ENCODE results near the gene TSPAN14.
A peak's percentile ranks its signal among the peaks of the same experiment; 100 is the strongest.

Gene TSPAN14

DNA sequence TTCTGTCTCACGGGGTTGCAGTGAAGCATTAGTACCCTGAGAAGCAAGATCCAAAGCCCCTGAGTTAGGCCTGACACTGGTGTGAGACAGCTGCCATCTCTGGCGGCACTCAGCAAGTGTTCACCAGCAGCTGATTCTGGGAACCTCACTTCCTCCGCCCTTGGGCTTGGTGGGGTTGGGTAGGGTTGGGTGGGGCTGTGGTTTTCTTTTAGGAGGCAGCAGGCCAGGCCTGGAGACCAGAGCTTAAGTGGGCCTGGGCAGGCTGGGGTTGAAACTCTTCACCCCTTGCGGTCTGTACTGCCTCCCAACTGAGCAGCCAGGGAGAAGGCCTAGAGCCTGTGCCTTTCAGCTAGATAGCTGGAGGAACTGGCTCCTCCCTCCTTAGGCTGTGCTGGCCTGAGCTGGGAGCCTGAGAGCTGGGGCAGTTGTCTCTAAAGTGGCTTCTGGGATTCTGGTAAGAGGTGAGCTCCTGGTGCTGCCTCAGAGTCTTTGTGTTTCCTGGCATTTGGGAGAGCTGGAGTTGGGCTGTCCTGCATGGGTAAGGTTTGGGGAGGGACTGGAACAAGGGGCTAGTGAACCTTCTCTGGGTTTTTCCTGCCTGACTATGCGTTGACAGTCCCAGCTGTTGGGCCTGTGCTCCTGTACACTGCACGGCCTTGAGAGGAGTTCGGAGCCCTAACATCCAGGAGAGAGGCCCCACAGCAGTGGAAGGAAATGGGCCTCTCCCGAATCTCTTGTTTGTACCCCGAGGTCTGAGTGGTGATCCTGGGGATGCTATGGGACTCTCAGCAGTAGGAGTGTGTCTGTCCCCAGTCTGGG lies 5.1 kb downstream of the TSPAN14 start:
- no peaks in the 10 kb centered on the region for H3K9me3 ChIP-seq (ENCODE audit: low read length)
- H3K4me1 ChIP-seq (ENCODE audit: insufficient read depth, low read length, severe bottlenecking): peaks cover 86% of the 10 kb centered on the region
- peak overlapping the region; percentile 59 for H3K4me2 ChIP-seq (ENCODE audit: low read length)
- no peaks in the 10 kb centered on the region for H3K27me3 ChIP-seq (ENCODE audit: insufficient read depth, low read length)
- TF ChIP-seq CTCF (IDR thresholded peaks at IDR 0.05; ENCODE audit: low read length): no peak; the same call in 1 of the 2 replicates
- TF ChIP-seq EZH2 (IDR thresholded peaks at IDR 0.05; ENCODE audit: borderline replicate concordance, low read length): no peak
- no peaks in the 10 kb centered on the region for H4K20me1 ChIP-seq (ENCODE audit: insufficient read depth, low read length)
- no peaks in the 10 kb centered on the region for H3K9me2 ChIP-seq (ENCODE audit: low read depth, low read length)
- peaks cover 67% of the 10 kb centered on the region for H3K79me2 ChIP-seq (ENCODE audit: insufficient read depth, low read length)
- no peak overlapping the region for H2AFZ ChIP-seq (ENCODE audit: low read length)
- H3K9ac ChIP-seq (ENCODE audit: low read length): peak overlapping the region; percentile 58
- H3F3A ChIP-seq (ENCODE audit: insufficient read depth, low read length): peaks cover 5% of the 10 kb centered on the region; the same call in 1 of the 2 replicates
- H3K27ac ChIP-seq (ENCODE audit: low read depth, low read length, poor library complexity, severe bottlenecking): peak overlapping the region; percentile 97
- no peaks in the 10 kb centered on the region for H3K36me3 ChIP-seq (ENCODE audit: insufficient read depth, low read length)
- H3K4me3 ChIP-seq (ENCODE audit: low read depth, low read length, poor library complexity, severe bottlenecking): peak overlapping the region; percentile 30

GRCh38 chr10:80460399-80461207 lies 6.5 kb downstream of the TSPAN14 start:
- Histone ChIP-seq H3F3A (ENCODE audit: insufficient read depth, low read length) (peaks cover 8% of the 10 kb centered on the region; the same call in 1 of the 2 replicates), H3K4me1 (ENCODE audit: insufficient read depth, low read length, severe bottlenecking) (peaks cover 95% of the 10 kb centered on the region), H3K4me2 (ENCODE audit: low read length) (peak overlapping the region; percentile 59), H4K20me1 (ENCODE audit: insufficient read depth, low read length) (no peaks in the 10 kb centered on the region), H3K9me2 (ENCODE audit: low read depth, low read length) (no peaks in the 10 kb centered on the region), H3K36me3 (ENCODE audit: insufficient read depth, low read length) (no peaks in the 10 kb centered on the region), H3K27me3 (ENCODE audit: insufficient read depth, low read length) (no peaks in the 10 kb centered on the region), H2AFZ (ENCODE audit: low read length) (no peak overlapping the region), H3K4me3 (ENCODE audit: low read depth, low read length, poor library complexity, severe bottlenecking) (no peak overlapping the region), H3K79me2 (ENCODE audit: insufficient read depth, low read length) (peaks cover 67% of the 10 kb centered on the region), H3K9ac (ENCODE audit: low read length) (peak overlapping the region; percentile 58; the same call in 1 of the 2 replicates), H3K27ac (ENCODE audit: low read depth, low read length, poor library complexity, severe bottlenecking) (peak overlapping the region; percentile 97), H3K9me3 (ENCODE audit: low read length) (no peaks in the 10 kb centered on the region)
- TF ChIP-seq CTCF (IDR thresholded peaks at IDR 0.05; ENCODE audit: low read length) (no peak), EZH2 (IDR thresholded peaks at IDR 0.05; ENCODE audit: borderline replicate concordance, low read length) (no peak)

DNA sequence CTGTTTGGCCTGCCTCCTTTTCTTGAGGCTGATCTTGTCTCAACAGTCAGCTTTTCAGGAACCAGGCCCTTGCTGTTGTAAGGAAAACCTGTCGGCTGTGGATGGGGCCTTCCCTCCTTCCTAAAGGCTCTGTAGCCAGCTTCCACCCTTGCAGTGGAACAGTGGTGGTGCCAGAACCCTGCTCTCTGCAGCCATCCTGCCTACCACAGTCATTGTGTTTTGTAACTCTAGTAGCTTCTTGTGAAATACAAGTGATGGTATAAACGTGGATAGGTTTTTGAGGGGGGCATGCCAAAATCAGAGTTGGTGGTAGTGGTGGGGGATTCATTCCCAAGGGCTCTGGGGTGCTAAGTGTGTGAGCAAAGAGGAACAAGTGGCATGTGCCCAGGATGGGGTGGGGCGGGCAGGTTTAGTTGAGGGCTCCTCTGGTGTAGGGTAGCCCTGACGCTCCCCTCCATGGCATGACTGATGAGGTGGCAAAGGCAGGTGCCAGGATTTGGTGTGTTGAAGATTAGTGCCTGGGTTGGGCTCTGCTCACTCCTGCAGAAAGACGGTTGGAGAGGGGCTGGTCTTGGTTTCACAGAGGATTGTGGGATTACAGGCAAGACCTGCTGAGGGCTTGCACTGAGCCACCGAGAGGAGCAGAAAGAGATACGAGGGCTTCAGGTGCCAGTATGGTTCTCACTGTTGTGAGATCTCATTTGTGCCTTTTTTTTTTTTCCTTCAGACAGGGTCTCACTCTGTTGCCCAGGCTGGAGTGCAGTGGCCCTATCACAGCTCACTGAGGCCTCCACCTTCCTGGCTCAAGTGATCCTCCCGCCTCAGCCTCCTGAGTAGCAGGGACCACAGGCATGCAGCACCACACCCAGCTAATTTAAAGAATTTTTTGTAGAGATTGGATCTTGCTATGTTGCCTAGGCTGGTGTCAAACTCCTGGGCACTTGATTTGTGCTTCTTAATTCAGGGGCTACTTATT lies 7.4 kb downstream of the TSPAN14 start:
- H2AFZ ChIP-seq (ENCODE audit: low read length): no peak overlapping the region
- H3K4me3 ChIP-seq (ENCODE audit: low read depth, low read length, poor library complexity, severe bottlenecking): no peak overlapping the region
- H3K79me2 ChIP-seq (ENCODE audit: insufficient read depth, low read length): peaks cover 61% of the 10 kb centered on the region
- H3K27me3 ChIP-seq (ENCODE audit: insufficient read depth, low read length): no peaks in the 10 kb centered on the region
- TF ChIP-seq CTCF (IDR thresholded peaks at IDR 0.05; ENCODE audit: low read length) (no peak), EZH2 (IDR thresholded peaks at IDR 0.05; ENCODE audit: borderline replicate concordance, low read length) (no peak)
- no peaks in the 10 kb centered on the region for H3K36me3 ChIP-seq (ENCODE audit: insufficient read depth, low read length)
- peak overlapping the region; percentile 59 for H3K4me2 ChIP-seq (ENCODE audit: low read length)
- no peaks in the 10 kb centered on the region for H4K20me1 ChIP-seq (ENCODE audit: insufficient read depth, low read length)
- H3K9me2 ChIP-seq (ENCODE audit: low read depth, low read length): no peaks in the 10 kb centered on the region
- peak overlapping the region; percentile 97 for H3K27ac ChIP-seq (ENCODE audit: low read depth, low read length, poor library complexity, severe bottlenecking)
- peaks cover 8% of the 10 kb centered on the region; the same call in 1 of the 2 replicates for H3F3A ChIP-seq (ENCODE audit: insufficient read depth, low read length)
- H3K9me3 ChIP-seq (ENCODE audit: low read length): no peaks in the 10 kb centered on the region
- H3K9ac ChIP-seq (ENCODE audit: low read length): peak overlapping the region; percentile 37; the same call in 1 of the 2 replicates
- H3K4me1 ChIP-seq (ENCODE audit: insufficient read depth, low read length, severe bottlenecking): peaks cover 95% of the 10 kb centered on the region

Data from OCI-LY1 (cell line).